Measurements from ENCODE around the gene MYH13.

DNA sequence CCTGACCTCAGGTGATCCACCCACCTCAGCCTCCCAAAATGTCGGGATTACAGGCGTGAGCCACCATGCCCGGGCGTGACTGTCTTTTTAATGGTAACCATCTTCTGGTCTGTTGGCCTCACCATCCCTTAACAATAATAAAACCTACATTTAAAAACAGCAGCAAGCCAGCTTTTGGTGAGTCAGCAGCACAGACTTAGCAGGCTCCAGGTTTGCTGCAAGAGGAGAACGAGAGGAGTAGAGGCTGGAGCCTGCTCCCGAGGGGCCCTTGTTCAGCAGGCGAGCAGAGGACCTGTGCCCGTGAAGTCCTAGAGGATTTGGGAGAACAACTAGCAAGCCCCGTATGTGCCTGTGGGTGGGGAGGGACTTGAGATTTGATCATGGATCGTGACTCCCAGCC, 35.7 kb downstream of the MYH13 start:
- TF ChIP-seq SIN3A (IDR thresholded peaks at IDR 0.05; ENCODE audit: borderline replicate concordance in 2 of 2, control insufficient read depth in 1 of 2, low read depth in 2 of 2, low read length in 2 of 2): no peak
- TF ChIP-seq NFE2L1 (tag; IDR thresholded peaks at IDR 0.05; ENCODE audit: borderline replicate concordance, low read depth): no peak
- TF ChIP-seq ZNF12 (CRISPR knock-in tag; IDR thresholded peaks at IDR 0.05): no peak
- TF ChIP-seq RAD21 (CRISPR knock-in tag; conservative IDR thresholded peaks at IDR 0.05 in 1 of 2, IDR thresholded peaks at IDR 0.05 in 1 of 2): no peak
- TF ChIP-seq, protein P1, sequence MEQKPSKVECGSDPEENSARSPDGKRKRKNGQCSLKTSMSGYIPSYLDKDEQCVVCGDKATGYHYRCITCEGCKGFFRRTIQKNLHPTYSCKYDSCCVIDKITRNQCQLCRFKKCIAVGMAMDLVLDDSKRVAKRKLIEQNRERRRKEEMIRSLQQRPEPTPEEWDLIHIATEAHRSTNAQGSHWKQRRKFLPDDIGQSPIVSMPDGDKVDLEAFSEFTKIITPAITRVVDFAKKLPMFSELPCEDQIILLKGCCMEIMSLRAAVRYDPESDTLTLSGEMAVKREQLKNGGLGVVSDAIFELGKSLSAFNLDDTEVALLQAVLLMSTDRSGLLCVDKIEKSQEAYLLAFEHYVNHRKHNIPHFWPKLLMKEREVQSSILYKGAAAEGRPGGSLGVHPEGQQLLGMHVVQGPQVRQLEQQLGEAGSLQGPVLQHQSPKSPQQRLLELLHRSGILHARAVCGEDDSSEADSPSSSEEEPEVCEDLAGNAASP (IDR thresholded peaks at IDR 0.05): no peak
- TF ChIP-seq TAF1 (IDR thresholded peaks at IDR 0.05; ENCODE audit: control insufficient read depth, extremely low read depth, insufficient read depth, low read length, severe bottlenecking): no peak
- TF ChIP-seq ZNF583 (CRISPR knock-in tag; IDR thresholded peaks at IDR 0.05): no peak
- no peak for TF ChIP-seq ZNF280A (IDR thresholded peaks at IDR 0.05; ENCODE audit: low read depth, partially characterized antibody)
- no peak for TF ChIP-seq ZNF274 (IDR thresholded peaks at IDR 0.05; ENCODE audit: borderline replicate concordance, low read depth, low read length)
- no peak for TF ChIP-seq ZNF232 (CRISPR knock-in tag; IDR thresholded peaks at IDR 0.05)
